Measurements from ENCODE around the gene CDS2.

Gene CDS2

DNA sequence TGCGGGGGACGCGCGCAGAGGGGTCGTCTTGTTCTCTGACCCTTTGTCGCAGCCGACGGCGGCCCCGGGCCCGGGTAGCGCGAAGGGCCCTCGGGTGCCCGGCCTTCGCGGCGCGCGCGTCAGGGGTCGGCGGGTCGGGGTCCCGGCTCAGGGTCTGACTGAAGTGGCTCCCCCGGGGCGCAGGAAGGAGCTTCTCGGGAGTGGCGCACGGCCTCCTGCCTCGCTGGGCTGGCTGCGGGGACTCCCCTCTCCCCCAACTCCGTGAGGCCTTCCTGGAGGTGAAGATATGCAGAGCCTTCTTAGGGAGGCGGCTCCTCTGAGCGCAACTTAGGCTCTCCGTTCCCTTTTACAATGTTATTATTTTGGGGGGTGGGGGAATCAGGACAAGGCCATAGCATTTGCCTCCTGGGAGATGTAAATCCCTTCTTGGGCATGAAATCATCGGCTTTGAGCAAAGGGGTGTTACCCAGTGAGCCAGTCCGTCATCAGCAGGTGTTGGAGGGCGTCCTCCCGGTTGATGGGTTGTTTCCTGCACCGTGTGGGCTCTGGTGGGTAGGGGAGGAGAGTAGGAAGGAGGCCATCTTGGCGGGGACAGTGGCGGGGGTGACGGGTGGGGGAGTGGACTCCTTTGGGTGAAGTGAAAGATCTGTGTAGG, 523 bp downstream of the CDS2 start (continued):
- TF ChIP-seq KLF17 (tag by site-specific recombination; IDR thresholded peaks at IDR 0.05) (peak; percentile 62), YY2 (tag by site-specific recombination; IDR thresholded peaks at IDR 0.05) (0 out of 2 replicates have a peak, but pooled peaks have one; percentile 46), WT1 (tag by site-specific recombination; IDR thresholded peaks at IDR 0.05) (peak; percentile 63), RBAK (tag by site-specific recombination; IDR thresholded peaks at IDR 0.05) (no peak), GLIS2 (tag by site-specific recombination; IDR thresholded peaks at IDR 0.05) (peak; percentile 77), GLIS1 (tag by site-specific recombination; IDR thresholded peaks at IDR 0.05) (peak; percentile 95), ZBTB20 (tag by site-specific recombination; IDR thresholded peaks at IDR 0.05) (peak; percentile 74), ZNF76 (tag by site-specific recombination; IDR thresholded peaks at IDR 0.05; ENCODE audit: borderline replicate concordance, low read depth) (peak; percentile 79; the same call in 1 of the 2 replicates), KLF8 (tag by site-specific recombination; IDR thresholded peaks at IDR 0.05) (peak; percentile 61; the same call in 1 of the 2 replicates), ZSCAN30 (tag by site-specific recombination; IDR thresholded peaks at IDR 0.05) (peak; percentile 8; the same call in 1 of the 2 replicates), ZEB2 (tag by site-specific recombination; IDR thresholded peaks at IDR 0.05) (peak; percentile 75), ZBTB11 (tag by site-specific recombination; conservative IDR thresholded peaks at IDR 0.05; ENCODE audit: low read depth) (peak; percentile 73), ZNF645 (tag by site-specific recombination; IDR thresholded peaks at IDR 0.05) (no peak), ZBTB7A (tag by site-specific recombination; IDR thresholded peaks at IDR 0.05; ENCODE audit: low read depth) (0 out of 2 replicates have a peak, but pooled peaks have one; percentile 13), TCF7L2 (IDR thresholded peaks at IDR 0.05; ENCODE audit: borderline replicate concordance, low read depth, low read length) (no peak), ZNF830 (tag by site-specific recombination; IDR thresholded peaks at IDR 0.05; ENCODE audit: low read depth) (no peak), MEIS1 (CRISPR knock-in tag; IDR thresholded peaks at IDR 0.05; ENCODE audit: borderline replicate concordance) (no peak), ZNF324 (tag by site-specific recombination; IDR thresholded peaks at IDR 0.05) (0 out of 2 replicates have a peak, but pooled peaks have one; percentile 27), KLF10 (tag by site-specific recombination; IDR thresholded peaks at IDR 0.05) (no peak), HOXD13 (CRISPR knock-in tag; IDR thresholded peaks at IDR 0.05; ENCODE audit: borderline replicate concordance) (no peak), ZNF248 (tag by site-specific recombination; IDR thresholded peaks at IDR 0.05) (no peak), ZBTB8A (tag by site-specific recombination; IDR thresholded peaks at IDR 0.05) (peak; percentile 79), ZNF10 (tag by site-specific recombination; IDR thresholded peaks at IDR 0.05) (peak; percentile 95), SP3 (tag by site-specific recombination; IDR thresholded peaks at IDR 0.05) (peak; percentile 64; the same call in 1 of the 2 replicates), ZIC2 (tag by site-specific recombination; IDR thresholded peaks at IDR 0.05) (peak; percentile 80)
- TF ChIP-seq, protein P1, sequence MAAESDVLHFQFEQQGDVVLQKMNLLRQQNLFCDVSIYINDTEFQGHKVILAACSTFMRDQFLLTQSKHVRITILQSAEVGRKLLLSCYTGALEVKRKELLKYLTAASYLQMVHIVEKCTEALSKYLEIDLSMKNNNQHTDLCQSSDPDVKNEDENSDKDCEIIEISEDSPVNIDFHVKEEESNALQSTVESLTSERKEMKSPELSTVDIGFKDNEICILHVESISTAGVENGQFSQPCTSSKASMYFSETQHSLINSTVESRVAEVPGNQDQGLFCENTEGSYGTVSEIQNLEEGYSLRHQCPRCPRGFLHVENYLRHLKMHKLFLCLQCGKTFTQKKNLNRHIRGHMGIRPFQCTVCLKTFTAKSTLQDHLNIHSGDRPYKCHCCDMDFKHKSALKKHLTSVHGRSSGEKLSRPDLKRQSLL (tag by site-specific recombination; IDR thresholded peaks at IDR 0.05), result no peak
- TF ChIP-seq, protein P2, sequence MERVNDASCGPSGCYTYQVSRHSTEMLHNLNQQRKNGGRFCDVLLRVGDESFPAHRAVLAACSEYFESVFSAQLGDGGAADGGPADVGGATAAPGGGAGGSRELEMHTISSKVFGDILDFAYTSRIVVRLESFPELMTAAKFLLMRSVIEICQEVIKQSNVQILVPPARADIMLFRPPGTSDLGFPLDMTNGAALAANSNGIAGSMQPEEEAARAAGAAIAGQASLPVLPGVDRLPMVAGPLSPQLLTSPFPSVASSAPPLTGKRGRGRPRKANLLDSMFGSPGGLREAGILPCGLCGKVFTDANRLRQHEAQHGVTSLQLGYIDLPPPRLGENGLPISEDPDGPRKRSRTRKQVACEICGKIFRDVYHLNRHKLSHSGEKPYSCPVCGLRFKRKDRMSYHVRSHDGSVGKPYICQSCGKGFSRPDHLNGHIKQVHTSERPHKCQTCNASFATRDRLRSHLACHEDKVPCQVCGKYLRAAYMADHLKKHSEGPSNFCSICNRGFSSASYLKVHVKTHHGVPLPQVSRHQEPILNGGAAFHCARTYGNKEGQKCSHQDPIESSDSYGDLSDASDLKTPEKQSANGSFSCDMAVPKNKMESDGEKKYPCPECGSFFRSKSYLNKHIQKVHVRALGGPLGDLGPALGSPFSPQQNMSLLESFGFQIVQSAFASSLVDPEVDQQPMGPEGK (tag by site-specific recombination; IDR thresholded peaks at IDR 0.05), result peak; percentile 86
- TF ChIP-seq, protein P3, sequence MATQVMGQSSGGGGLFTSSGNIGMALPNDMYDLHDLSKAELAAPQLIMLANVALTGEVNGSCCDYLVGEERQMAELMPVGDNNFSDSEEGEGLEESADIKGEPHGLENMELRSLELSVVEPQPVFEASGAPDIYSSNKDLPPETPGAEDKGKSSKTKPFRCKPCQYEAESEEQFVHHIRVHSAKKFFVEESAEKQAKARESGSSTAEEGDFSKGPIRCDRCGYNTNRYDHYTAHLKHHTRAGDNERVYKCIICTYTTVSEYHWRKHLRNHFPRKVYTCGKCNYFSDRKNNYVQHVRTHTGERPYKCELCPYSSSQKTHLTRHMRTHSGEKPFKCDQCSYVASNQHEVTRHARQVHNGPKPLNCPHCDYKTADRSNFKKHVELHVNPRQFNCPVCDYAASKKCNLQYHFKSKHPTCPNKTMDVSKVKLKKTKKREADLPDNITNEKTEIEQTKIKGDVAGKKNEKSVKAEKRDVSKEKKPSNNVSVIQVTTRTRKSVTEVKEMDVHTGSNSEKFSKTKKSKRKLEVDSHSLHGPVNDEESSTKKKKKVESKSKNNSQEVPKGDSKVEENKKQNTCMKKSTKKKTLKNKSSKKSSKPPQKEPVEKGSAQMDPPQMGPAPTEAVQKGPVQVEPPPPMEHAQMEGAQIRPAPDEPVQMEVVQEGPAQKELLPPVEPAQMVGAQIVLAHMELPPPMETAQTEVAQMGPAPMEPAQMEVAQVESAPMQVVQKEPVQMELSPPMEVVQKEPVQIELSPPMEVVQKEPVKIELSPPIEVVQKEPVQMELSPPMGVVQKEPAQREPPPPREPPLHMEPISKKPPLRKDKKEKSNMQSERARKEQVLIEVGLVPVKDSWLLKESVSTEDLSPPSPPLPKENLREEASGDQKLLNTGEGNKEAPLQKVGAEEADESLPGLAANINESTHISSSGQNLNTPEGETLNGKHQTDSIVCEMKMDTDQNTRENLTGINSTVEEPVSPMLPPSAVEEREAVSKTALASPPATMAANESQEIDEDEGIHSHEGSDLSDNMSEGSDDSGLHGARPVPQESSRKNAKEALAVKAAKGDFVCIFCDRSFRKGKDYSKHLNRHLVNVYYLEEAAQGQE (tag by site-specific recombination; IDR thresholded peaks at IDR 0.05), result peak; percentile 11; the same call in 1 of the 2 replicates

Measured in HEK293 (cell line).